ENCODE results near the gene NSUN5. TPM values are rescaled to one million over a fixed set of nuclear protein-coding genes. Genes with fewer than 3 reads are reported as not detected.

The NSUN5 gene
- total RNA-seq (42.4 and 46.7 TPM in 2 replicates), polyA plus RNA-seq (45.0 and 55.7 TPM in 2 replicates)

DNA sequence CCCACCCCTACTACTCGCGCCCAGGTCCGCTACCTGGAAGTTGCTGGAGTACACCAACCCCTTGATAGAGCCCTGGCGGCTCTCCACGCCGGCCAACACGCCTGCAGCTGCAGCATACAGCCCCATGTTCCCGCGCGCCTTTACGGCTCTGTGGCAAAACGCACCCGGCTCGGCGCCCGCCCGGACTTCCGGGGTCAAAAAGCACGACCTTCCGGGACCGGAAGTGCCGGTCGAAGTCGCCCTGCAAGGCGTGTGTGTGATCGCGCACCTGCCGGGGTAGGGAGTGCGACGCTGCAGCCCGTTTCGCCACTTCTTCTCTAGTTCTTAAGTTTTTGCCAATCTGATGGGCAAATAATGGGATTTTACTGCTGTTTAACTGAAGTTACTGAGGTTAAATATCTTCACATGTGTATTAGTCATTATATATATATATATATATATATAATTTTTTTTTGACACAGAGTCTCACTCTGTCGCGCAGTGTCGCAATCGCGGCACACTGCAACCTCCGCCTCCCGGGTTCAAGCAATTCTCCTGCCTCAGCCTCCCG is at the start of gene NSUN5:
Gene NSUN5 (minus strand): TSS at position 162 of the 550 bp plus-strand sequence. CDS start 36 bp downstream, at position 126.
- TF ChIP-seq, protein P1, sequence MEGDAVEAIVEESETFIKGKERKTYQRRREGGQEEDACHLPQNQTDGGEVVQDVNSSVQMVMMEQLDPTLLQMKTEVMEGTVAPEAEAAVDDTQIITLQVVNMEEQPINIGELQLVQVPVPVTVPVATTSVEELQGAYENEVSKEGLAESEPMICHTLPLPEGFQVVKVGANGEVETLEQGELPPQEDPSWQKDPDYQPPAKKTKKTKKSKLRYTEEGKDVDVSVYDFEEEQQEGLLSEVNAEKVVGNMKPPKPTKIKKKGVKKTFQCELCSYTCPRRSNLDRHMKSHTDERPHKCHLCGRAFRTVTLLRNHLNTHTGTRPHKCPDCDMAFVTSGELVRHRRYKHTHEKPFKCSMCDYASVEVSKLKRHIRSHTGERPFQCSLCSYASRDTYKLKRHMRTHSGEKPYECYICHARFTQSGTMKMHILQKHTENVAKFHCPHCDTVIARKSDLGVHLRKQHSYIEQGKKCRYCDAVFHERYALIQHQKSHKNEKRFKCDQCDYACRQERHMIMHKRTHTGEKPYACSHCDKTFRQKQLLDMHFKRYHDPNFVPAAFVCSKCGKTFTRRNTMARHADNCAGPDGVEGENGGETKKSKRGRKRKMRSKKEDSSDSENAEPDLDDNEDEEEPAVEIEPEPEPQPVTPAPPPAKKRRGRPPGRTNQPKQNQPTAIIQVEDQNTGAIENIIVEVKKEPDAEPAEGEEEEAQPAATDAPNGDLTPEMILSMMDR (IDR thresholded peaks at IDR 0.05; ENCODE audit: low read depth, low read length), result no peak
- peak within 1 kb of the TSS; percentile 38 for H3K27ac ChIP-seq

GRCh38 chr7:73356159-73356558 is 47.5 kb upstream of the NSUN5 start:
- H3K4me3 ChIP-seq, result no peak overlapping the region
- DNase-seq (ENCODE audit: low read depth in 1 of 2, low spot score in 1 of 2), result no peak
- H3K27me3 ChIP-seq, result no peaks in the 10 kb centered on the region
- H3K36me3 ChIP-seq, result no peaks in the 10 kb centered on the region
- peaks cover 5% of the 10 kb centered on the region for H3K4me1 ChIP-seq (ENCODE audit: low read depth)
- no peaks in the 10 kb centered on the region for H3K9me3 ChIP-seq (ENCODE audit: low read depth)
- H3K27ac ChIP-seq, result no peak overlapping the region
- TF ChIP-seq, protein P1 (IDR thresholded peaks at IDR 0.05; ENCODE audit: low read depth, low read length), result no peak

More for the DNA sequence above, at the start of gene NSUN5:
- no peaks in the 10 kb centered on the region for H3K27me3 ChIP-seq
- H3K4me1 ChIP-seq (ENCODE audit: low read depth), result no peaks in the 10 kb centered on the region
- H3K4me3 ChIP-seq, result peak within 1 kb of the TSS; percentile 83
- H3K9me3 ChIP-seq (ENCODE audit: low read depth), result no peaks in the 10 kb centered on the region
- H3K36me3 ChIP-seq, result no peaks in the 10 kb centered on the region
- DNase-seq (ENCODE audit: low read depth in 1 of 2, low spot score in 1 of 2), result peak; percentile 72 to 88

GRCh38 chr7:73354821-73355220 is 46.2 kb upstream of the NSUN5 start:
- H3K4me1 ChIP-seq (ENCODE audit: low read depth), result peaks cover 16% of the 10 kb centered on the region
- TF ChIP-seq, protein P1 (IDR thresholded peaks at IDR 0.05; ENCODE audit: low read depth, low read length), result no peak
- H3K27ac ChIP-seq, result no peak overlapping the region
- no peak overlapping the region for H3K4me3 ChIP-seq
- no peak for DNase-seq (ENCODE audit: low read depth in 1 of 2, low spot score in 1 of 2)
- no peaks in the 10 kb centered on the region for H3K36me3 ChIP-seq
- no peaks in the 10 kb centered on the region for H3K27me3 ChIP-seq
- no peaks in the 10 kb centered on the region for H3K9me3 ChIP-seq (ENCODE audit: low read depth)

- TF ChIP-seq, protein P1 (IDR thresholded peaks at IDR 0.05; ENCODE audit: low read depth, low read length), result no peak
- H3K27ac ChIP-seq, result no peak overlapping the region
- no peak for DNase-seq (ENCODE audit: low read depth in 1 of 2, low spot score in 1 of 2)
- H3K36me3 ChIP-seq, result no peaks in the 10 kb centered on the region
- no peaks in the 10 kb centered on the region for H3K27me3 ChIP-seq
- no peak overlapping the region for H3K4me3 ChIP-seq
- peaks cover 17% of the 10 kb centered on the region for H3K4me1 ChIP-seq (ENCODE audit: low read depth)
- no peaks in the 10 kb centered on the region for H3K9me3 ChIP-seq (ENCODE audit: low read depth)
Observed at GRCh38 chr7:73354196-73354595, 45.6 kb upstream of the NSUN5 start.

GRCh38 chr7:73353243-73353642 is 44.6 kb upstream of the NSUN5 start:
- no peaks in the 10 kb centered on the region for H3K36me3 ChIP-seq
- no peaks in the 10 kb centered on the region for H3K27me3 ChIP-seq
- H3K4me3 ChIP-seq, result no peak overlapping the region
- TF ChIP-seq, protein P1 (IDR thresholded peaks at IDR 0.05; ENCODE audit: low read depth, low read length), result no peak
- peaks cover 17% of the 10 kb centered on the region for H3K4me1 ChIP-seq (ENCODE audit: low read depth)
- H3K9me3 ChIP-seq (ENCODE audit: low read depth), result no peaks in the 10 kb centered on the region
- no peak for DNase-seq (ENCODE audit: low read depth in 1 of 2, low spot score in 1 of 2)
- H3K27ac ChIP-seq, result no peak overlapping the region

Data from cardiac muscle cell (in vitro differentiated cells and primary cell).